CD4-positive, alpha-beta T cell treated with Interleukin-2 at 100 ng/mL for 4 hours (primary cell): ENCODE measurements around the gene CADM3.

Source experiments
- DNase-seq: peaks from one replicate; pipeline ENCODE4 v3.0.0-alpha.2; 2020; ENCODE audit warnings: low spot score

Gene CADM3

DNA sequence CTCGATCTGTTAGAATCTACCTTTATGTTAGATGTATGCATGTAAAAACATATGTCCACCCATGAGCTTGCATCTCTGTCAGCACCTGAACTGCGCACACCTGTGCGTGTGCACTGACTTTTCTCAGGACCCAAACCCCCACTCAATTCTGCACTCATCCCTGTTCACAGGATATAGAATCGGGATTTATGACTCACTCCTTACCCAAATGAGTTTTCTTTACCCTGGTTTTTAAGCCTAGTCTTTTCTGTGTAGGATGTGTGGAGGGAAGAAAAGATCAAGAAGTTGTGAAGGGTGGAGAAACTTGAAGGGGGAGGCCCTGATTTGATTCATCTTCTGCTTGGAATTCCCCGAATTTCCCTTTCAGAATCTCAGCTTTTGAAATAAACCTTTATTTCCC is 35.7 kb downstream of the CADM3 start:
- no peak for DNase-seq

DNA sequence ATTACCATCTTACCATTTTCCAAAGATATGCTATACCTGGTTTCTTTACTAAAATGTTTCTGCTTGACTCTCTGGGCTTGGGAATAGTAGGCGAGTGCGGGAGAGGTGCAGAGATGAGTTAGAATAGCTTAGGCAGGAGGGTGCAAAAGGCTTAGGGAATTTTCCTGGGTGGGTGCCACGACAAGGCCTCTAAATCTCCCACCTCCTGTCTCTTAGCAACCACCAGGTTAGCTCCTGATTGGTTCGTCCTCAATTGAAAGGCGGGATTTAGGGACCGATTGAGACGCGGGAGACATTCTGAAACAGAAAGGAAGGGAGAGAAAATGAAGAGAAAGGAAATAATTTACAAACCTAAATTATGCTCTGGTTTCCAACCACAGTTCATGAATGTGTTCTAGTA is 36.4 kb downstream of the CADM3 start:
- DNase-seq, result no peak

DNA sequence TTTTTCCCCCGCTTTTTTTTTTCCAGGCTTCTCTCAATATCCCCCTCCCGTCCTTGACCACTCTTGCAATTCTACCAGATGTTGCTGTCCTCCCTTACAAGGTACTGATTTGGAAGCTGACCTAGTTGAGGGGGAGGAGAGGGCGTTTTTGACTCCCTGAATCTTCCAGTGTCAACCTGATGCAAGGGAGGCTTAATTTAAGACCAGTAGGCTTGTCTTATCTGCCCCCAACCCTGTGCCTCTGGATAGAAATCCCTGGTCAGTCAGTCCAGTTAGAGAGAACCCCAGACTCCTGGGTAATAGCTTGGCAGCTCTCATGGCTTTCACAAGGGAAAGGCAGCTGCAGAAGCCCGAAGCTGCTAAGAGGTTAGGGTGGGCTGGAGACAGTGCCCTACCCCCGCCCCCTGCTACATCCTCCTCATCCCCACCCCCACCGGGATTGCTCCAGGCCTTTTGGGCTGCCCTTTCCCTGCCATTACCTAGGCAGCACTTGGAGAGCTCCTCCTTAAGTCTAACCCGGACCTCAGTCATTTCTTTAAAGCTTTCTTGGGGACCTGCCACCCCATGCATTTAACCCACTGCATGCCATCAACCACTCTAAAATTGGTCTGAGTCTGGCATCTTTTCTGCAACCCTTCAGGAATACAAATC is 36.9 kb downstream of the CADM3 start:
- DNase-seq, result no peak

DNA sequence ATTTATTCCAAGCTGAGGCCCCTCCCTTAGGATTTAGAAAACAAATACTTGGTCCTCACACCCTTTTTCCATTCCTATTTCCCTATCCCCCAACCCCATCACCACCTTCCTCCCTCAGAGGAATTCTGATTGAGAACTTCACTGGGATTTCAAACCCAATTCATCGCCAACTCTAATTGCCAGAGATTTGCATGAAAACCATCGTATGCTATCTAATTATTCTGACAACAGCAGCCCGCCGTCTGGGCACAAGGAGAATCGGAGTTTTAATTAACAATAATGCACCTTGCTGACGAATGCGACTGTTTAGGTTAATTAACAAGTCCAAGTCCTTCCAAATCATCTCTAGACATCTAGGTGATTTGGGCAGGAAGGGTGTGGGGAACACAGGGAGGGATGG is 37.6 kb downstream of the CADM3 start:
- no peak for DNase-seq

DNA sequence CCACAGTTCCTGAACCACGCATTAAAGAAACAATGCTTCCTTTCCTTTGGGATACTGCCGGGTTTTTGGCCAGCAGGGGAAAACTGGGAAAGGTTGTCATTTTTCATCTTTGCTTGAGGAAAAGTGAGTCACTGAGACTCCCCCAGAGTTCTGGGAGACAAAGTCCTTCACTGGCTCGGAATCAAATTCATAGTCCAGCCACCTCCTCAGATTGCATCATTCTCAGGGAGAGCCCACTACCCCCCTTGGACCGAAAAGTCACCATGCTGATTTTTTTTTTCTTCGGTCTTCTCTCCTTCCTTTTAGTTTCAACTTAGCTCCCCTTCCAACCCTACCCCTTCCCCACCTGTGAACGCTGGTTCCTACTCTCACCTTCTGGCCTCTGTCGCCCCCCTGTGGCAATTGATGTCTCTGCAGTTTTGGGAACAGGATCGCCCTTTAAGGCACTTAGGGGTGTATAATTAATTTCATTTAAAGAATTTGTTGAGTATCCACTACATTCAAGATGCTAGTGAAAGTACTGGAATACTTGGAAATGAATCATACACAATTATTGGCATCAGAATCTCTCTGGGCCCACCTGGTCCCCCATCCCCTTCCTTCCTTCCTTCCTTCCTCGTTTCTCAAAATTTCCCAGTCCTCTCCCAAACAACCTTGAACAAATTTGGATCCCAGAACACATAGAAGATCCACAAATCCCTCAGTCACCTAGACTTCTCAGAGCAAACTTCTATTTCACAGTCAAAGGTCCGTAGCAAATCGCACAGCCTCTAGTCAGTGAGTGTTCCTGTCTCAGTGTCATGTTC is 40.1 kb downstream of the CADM3 start:
- peak; percentile 37 for DNase-seq

DNA sequence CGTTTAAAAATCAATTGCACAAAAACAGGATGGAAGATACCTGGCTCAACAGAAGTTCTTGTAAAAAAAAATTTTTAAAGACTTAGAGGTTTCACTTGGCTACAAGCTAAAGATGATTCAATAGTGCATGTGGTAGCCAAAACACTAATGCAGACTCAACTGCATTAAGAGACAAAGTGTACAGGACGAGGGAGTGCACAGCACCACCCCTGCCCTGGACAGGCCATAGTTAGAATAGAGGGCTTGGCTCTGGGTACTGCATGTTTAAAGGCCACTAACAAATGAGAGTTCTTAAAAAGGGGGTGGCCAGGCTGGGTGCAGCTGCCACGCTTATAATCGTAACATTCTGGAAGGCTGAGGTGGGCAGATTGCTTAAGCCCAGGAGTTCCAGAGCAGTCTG is 41.2 kb downstream of the CADM3 start:
- no peak for DNase-seq

DNA sequence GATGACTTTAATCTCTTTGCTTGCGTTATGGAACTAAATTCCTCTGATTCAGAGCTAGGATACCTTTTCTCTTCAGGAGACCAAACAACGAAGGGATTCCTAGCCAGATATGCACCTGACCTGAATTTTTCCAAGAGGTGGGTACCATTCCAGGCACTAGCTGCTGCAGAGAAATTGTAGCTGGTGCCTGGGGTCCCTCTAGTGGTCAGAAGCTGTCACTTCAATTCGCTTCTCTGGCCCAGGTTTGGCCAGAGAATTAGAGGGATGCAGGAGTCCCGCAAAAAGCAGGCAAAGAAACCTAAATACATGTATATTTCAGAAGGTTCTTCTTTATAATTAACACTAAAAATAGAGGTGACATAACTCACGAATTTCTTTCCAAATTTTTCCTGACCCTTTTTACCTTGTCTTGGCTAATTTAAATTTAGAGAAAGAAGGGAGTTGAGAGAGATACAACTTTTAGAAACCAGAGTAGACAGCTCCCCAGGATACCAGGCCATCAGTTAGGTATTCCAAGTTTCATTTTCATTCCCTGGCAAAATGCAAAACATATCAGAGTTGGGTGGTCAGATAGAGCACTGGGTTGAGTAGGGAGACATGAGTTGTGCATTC is 42.8 kb downstream of the CADM3 start:
- DNase-seq, result peak; percentile 40

DNA sequence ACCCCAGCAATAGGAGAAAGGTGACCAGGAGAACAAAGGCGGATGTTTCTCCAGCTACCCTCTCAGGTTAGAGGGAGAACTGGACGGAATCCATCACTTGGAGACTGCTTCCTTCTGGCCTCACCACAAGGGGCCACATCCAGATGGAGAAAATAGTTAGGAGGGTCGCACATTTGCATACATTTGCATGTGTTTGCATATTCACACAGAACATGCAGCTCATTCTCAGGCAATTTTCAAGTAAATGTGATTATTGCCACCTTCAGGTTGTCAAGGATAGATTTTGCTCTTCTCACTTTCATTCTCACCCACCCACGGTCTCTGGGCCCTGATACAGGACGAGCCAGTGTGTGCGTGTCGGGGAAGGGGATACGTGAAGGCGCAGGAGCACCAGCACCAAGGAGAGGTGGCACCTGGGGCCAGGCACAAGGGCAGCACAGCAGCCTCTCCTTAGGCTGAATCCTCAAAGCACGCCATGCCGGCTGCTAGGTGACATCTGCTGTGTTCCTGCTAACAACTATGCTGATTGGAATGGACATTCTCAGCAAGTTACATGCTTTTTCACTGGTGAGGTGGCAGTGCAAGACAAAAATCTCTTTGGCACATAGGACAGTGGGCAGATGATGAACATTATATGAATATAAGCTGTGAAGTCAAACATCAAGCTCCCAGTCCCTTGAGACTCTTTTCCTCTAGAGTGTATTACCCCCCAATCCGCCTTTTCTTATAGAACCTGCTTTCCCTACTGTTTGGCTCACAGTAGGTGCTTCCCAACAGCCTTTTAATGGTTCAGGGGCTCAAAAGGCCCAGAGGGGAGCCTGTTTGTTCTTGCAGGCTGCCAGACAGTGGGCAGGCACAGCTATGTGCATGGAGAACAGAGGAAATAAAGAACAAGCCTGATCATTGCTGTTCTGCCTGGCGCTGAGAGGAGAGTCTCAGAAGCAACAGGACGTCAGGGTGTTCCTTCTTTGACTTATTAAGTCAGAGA is 47.5 kb downstream of the CADM3 start:
- no peak for DNase-seq

DNA sequence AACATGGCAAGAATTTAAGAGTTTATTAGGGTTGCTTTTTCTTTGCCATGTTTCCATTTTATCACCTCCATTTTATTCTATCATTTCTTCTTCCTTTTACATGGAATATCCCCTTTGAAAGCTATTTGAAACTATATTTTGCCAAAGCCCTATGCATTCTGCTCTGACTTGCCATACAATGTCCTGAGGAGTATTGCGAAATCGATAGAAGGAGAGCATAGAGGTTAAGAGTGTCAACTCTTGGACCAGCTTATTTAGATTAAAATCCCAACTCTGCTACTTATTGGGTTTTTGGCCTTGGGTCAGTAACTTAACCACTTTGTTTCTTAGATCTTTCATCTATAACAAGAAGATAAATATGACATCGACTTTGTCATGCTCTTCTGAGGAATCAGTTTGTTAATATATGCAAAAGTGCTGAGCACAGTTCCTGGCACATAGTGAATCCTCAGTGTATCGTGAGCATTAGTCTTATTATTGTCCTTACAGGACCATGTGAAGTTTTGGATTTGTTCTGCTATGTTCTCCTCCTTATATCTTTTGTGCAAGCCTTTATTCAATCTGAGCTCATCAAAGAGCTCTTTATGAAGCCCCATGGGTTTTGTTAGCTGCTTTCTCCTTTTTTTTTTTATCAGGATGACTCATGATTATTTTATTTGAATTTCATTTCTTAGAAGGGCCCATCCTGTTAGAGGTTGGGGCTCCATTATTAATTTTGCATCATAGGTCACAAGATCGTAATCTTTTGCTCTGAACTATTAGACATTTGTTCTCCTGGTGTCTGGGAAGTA is 50.9 kb downstream of the CADM3 start:
- no peak for DNase-seq

DNA sequence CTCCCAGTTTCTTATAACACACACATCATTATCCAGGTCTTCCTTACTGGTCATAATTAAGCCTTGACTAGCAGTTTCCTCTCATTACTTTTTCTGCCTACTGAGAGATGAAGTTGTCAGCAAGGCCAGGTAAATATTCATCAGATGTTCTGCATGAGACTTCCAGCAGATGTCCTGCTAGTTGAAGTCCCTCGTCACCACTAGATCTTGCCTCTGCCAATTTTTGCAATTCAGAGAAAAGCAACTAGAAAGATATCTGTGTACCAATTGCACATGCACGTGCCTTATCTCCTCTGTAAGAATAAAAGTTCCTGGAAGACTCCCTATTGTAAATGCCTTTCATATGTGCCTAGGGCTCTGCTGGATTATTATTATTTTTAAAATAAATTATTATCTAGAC is 51.6 kb downstream of the CADM3 start:
- DNase-seq, result no peak

DNA sequence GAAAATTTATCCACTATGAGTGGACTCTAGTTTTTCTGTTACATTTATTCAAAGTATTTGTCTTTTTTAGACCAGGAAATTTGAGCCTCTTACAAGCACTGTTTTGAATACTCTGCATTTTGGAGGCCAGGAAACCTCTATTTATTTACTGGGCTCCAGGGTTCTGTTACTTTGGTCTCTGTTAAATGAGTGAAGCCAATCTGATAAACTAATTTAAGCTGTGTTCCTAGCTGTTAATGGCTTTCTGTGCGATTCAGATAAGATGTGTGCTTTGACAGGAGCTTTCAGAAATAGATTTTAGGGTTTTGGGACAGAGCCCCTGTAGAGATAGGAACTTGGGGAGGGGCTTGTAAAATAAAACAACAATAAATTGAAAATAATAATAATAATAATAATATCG is 57.1 kb downstream of the CADM3 start:
- no peak for DNase-seq

DNA sequence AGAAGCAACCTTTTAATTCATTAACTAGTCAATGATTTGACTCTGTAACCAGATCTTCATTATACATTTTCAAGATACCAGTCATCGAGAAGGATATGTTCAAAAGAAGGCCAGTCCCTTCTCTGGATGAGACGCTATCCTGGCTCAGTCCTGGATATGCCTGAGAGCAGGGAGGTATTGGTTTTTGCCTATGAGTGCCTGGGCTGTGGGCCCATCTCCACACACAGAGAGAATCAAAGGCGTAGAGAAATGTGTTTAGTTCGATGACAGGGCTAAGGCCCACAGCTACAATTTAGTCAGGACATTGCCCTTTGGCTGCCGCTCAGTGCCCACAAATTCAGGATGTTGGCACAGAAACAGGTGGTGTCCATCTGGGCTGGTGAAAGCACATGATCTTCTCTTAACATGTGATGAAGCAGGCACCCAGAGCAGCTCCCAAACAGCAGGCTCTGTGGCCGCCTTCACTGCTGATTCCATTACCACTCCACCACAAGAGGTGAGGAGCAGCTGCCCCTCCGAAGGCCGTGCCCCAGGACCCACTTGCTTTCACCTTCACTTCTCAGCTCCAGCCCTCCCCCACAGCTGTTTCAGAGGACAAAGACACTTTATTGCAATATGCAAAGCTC is 58.0 kb downstream of the CADM3 start:
- no peak for DNase-seq

DNA sequence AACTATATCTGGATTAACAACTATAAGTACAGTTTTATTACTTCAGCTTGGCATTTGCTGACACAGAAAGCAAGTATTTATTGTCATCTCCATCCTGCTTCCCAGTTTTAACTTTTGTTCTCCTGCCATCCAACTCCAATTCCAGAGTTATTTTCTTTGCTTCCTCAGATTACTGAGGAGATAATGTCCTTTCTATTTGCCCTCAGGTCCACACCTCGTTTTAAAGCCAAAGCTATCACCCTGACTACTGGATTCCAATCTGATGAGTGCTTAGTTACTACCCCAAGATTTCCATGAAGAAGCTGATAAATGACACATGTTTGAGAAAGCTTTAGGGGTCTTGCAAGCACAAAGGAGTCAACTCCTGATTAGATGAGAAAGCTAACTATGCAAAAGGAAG is 58.5 kb downstream of the CADM3 start:
- DNase-seq, result no peak

DNA sequence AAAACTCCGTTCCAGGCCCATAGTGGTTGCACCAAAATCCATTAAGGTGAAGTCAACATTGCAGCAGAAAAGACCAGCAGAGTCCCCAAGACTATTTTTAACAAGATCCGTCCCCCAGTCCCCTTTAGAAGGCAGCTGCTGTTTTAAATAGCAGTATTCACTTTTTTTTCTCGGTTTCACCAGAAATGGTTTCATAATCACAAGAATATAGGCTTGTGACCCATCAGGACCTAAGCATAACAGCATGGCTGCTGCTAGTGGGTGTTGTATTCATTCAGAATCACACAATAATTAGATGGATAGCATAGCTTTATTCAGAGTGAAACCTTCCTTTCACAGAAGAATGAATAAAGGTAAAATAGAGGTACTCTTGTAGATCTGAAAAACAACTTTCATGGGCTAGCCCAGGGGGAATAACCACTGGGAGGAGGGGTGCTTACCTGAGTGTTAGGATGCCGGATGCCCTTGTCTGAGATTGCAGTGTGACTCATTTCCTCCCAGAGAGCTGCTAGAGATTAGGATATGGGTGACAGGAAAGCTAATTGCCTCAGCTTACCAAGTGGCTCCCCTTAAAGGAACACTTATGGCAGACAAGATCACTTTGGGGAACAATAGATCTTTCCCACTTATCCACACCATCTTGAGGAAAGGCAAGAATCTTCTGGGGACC is 68.3 kb downstream of the CADM3 start:
- DNase-seq, result no peak

DNA sequence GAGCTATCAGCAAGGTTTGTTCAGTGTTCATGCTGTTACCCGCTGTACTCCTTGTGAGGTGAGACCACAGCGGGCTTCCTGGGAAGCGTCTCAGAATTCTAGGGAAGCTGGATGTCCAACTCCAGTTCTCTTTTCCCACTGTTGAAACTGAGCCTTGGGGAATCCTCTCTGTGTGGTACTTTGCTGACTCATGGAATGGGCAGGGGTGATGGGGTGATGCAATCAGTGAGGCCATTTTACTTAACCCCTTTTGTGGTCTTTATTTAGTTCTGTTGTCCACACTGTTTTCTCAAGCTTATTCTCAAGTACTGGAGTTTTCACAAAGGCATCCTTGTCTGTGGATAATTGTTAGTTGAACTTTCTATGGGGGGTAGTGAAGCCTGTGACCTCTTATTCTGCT is 75.9 kb downstream of the CADM3 start:
- no peak for DNase-seq

DNA sequence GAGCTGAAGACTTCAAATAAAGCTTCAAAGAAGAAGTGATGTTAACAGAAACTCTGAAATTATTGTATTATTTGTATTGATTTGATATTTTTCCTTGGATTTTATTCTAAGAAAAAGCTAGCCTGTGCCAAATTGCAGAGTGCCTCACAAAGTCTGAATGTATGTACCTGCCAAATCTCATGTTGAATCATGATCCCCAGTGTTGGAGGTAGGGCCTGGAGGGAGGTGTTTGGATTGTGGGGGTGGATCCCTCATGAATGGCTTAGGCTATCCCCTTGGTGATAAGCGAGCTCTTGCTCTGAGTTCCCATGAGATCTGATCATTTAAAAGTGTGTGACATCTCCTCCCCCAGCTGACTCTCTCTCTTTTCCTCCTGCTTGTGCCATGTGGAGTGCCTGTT is 76.9 kb downstream of the CADM3 start:
- no peak for DNase-seq

DNA sequence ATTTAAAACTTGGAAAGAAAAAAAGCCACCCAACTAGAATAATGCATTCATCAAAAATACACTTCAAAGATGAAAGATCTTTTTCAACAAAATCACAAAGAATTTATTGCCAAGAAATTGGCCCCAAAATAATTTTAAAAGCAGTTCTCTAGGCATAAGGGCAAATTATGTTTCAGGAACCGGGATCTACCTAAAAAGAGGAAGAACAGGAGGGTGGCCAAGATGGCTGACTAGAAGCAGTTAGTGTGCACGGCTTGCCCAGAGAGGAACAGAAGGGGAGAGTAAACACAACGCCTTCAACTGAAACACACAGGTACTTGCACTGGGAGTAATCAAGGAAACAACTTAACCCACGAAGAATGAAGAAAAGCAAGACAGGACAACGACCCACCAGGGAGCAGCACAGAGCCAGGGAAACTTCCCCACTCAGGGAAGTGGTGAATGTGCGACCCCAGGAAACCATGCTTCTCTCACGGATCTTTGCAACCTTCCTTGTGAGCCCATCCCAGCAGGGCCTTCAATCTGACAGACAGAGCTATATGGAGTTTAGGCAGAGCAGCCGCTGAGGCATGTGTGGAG is 79.3 kb downstream of the CADM3 start:
- no peak for DNase-seq
